C4-2B (cell line): ENCODE data around the gene EGR4.

Source experiments
- CTCF ChIP-seq: fragments of 450-650 bp; conservative IDR thresholded peaks from 2 replicates; pipeline ENCODE4 v1.5.1; 2017; ENCODE audit warnings: mild to moderate bottlenecking
- ZFX ChIP-seq: fragments of 450-650 bp; IDR thresholded peaks from 2 replicates; pipeline ENCODE4 v1.6.1; 2017

GRCh38 chr2:73250872-73251846 lies 42.2 kb downstream of the EGR4 start:
- TF ChIP-seq CTCF (no peak), ZFX (no peak)
